NCI-H1436 treated with DMSO at 0.1 percent for 48 hours (cell line): ENCODE data around the gene PDXK.

Experiments
- DNase-seq: peaks from one replicate; lab custom pipeline; 2025; lab: John Stamatoyannopoulos, UW

PDXK gene

DNA sequence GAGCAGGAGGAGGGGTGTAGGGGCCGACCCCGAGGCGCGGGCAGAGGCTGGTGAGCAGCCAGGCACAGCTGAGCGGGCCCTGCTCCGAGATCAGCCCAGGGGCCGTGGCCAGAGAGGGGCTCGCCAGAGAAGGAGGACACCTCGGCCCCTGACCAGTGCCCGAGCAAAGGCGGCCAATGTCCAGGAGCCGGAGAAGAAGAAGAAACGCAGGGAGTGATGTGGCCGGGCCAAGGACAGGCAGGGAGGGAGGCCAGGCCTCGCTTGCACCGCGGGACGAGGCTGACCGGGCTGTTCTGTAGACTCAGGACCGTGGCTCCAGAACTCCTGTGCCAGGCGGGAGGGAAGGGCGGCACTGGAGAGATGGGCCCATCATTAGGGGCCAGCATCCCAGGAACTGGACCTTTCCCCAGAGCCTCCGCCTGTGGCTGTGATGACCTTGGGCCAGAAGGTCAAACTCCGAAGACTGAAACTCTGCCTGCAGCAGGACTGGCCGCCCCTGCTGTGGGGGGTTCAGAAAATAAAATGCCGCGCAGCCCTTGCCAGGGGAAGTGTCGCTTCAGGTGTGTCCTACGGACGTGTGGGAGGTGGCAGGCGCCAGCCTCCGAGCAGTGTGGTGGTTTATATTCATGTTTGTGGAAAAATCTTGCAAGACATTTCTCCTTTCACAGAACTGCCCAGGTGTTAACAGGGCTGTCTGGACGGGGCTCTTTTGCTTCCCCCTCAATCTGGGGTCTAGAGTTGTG, 84.8 kb downstream of the PDXK start:
- DNase-seq = no peak

DNA sequence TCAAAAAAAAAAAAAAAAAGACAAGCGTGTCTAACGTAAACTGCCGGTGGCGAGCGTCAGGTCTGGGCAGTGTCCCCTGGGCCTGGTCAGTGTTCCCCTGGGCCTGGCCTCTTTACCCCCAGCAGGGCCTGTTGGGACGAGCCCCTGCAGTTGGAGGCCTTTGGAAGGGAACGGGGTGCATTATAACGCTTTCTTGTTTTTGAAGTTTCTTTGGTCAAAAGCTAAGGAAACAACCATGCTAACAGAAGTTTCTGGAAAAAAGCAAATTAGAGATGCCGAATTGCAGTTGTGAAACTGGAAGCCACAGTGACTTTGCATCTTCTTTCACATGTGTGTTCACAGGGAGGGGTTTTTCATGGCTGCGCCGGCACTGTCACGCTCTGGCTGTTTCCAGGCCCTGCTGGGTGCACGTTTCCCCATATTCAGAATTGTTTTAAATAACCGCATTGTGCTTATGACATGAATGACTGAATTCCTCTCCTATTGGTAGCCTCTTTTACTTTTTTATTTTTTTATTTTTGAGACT, 86.4 kb downstream of the PDXK start:
- no peak for DNase-seq

DNA sequence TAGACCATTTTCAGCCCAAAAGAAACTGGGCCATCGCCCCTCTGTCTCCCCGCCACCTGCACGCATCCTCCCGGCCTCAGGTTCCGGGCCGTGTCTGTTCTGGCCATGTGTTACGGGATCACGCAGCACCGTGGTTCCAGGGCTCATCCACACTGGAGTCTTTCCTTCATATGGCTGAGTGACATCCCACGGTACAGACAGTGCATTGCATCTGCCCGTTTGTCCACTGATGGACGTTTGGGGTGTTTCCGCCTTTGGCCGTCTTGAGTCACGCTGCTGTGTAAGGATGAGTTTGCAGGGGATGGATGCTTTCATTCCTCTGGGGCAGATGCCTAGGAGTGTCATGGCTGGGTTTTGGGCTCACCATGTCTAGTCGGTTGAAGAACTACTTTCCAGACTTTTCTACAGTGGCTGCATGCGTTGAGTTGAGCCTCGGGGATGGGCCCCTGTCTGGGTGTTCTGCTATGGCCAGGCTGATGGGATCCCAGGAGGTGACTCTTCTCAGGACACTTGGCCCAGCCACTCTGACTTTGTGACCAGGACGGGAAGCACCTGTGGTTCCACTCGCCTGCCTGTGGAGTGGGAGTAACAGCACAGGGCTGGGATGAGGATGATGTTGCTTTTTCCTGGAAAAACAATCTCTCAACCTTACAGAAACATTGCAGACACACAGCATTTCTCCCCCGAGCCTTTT, 87.2 kb downstream of the PDXK start:
- no peak for DNase-seq

DNA sequence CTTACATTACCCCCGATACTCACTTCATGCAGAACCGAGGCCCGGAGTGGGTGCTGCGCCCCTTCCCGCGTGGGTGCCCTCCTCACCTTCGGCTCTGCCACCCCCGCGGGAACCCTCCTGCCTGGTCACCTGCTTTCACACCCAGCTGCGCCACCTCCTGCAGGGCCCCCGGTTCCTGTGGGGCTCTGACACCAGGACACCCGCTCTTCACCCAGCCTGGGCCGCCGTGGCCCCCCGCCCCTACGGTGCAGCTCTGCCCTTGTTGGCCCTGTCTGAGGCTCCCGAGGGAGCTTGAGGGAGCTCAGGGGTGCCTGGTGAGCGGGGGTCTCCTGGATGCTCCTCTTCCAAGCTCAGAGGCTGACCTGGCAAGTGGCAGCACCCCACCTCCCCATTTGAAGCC, 89.4 kb downstream of the PDXK start:
- no peak for DNase-seq

DNA sequence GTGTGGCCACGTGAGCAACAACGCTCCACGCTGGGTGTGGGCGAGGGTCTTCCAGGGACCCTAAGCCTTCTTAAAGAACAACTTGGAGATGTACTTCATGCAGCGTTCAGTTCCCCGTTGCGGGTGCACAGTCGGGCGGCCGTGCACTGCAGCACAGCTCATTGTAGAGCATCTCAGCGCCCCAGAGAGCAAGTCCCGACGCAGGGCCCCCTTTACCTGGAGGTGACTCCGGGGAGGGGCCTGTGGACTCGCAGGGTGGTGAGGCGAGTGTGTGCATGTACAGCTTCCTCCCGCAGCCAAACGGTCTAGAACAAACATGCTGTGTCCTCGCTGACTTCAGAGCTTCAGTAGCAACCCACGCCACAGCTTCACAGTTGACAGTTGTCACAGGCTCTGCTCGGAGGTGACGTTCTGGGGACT, 89.9 kb downstream of the PDXK start:
- no peak for DNase-seq

DNA sequence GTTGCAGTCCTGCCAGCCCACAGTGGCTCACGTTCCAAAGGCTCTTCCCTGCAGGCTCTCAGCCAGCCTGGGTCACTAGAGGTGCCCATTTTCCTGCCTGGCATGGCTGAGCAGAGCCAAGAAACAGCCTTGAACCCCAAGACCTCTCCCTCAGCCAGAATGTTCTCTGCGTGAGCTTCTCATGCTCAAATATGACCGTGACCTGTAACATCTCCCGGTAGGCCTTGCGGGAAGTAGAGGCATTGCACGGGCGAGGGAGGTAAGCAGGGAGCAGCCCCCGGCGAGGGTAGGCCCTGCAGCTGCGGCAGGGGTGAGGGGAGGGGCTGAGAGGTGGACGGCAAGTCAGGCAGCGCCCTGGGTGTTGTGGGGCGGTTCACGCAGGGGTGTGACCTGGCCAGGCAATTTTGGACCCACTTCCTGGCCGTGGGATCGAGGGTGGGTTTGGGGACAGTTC, 90.4 kb downstream of the PDXK start:
- DNase-seq = no peak

DNA sequence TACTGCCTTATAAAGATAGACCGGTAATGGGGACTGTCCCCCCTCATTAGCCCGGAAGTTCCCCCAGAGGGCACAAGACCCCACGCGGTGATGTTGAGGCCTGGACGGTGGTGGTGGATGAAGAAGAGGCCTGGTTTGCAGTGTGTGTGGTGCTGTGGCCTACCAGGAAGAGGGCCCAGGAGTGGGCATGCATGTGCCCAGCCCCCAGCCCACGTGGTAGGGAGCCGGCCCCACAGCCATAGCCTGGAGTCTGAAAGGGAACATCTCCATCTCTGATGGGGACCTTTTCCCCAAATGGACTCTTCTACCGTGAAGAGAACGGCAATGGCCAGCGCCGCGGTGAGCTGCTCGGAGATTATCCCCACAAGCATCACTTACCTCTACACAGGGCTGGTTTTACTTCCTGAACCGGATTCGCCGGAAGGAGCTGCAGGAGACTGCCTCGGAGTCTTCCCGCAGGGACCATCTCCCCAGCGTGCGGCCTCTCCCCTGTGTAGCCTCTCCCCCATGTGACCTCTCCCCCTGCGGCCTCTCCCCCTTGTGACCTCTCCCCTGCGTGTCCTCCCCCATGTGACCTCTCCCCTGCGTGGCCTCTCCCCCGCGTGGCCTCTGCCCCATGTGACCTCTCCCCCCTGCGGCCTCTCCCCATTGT, 91.0 kb downstream of the PDXK start:
- no peak for DNase-seq

DNA sequence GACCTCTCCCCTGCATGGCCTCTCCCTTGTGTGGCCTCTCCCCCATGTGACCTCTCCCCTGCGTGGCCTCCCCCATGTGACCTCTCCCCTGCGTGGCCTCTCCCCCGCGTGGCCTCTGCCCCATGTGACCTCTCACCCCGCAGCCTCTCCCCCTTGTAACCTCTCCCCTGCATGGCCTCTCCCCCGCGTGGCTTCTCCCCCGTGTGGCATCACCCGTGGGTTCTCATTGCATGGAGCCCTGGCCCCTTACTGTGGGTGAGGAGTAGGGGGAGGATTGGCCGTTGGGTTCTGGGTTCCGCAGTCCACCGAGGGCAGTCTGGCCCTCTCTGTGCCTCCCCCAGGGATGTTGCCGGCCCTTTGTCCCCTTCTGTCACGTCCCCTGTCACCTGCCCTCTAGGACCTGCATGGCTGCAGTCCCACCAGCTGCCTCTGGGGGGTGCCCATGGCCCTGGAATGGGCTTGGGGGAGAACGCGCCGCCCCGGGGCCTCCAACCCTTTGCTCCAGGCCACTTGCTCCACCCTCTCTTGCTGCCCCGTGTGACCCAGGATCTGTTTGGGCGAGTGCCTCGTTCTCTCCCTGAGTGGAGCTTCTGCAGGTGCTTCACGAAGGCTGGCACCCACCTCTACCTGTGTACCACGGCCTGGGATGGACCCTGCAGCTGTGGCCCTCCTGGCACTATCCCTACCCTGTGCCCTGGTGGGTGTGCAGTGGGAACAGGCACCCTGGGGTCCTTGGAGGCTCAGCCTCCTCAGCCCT, 91.8 kb downstream of the PDXK start:
- DNase-seq = peak; percentile 18

DNA sequence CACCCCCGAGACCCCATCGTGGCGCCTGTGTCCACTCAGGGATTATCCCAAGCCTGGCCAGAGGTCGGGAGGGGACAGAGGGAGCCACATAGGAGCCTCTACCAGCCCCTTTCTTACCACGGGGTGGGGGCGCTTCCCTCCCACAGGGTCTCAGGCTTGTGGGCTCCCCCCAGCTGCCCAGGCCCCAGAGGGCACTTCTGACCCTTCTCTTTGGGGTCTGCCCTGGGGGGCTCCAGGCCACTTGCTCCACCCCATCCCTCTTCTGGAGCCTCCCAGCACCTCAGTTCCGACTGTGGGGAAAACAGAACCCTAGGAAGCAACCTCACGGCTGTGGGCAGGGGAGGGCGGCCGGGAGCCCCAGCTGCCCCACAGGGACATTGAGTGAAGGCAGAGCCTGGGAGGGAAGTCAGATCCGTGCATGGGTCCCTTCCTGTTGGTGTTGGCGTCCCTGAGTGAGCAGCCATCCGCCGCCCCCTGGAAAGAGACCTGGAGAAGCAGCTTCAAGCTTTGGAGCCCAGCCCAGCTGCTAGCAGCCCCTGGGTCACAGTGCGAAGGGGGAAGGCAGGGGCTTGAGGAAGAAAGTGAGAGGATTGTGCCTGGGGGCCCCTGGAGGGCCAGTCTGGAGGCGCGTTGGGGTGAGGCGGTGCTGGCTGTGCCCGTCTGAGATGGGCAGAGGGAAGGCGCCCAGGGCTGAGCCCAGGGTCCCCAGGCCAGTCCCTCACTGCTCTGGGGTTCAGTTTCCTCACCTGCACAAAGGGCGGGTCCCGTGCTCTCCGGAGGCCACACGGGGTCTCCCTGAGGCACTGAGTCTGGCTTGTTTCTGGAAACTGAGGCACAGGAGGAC, 92.6 kb downstream of the PDXK start:
- no peak for DNase-seq
